Measurements from ENCODE around the gene SLC38A6.

The SLC38A6 gene

DNA sequence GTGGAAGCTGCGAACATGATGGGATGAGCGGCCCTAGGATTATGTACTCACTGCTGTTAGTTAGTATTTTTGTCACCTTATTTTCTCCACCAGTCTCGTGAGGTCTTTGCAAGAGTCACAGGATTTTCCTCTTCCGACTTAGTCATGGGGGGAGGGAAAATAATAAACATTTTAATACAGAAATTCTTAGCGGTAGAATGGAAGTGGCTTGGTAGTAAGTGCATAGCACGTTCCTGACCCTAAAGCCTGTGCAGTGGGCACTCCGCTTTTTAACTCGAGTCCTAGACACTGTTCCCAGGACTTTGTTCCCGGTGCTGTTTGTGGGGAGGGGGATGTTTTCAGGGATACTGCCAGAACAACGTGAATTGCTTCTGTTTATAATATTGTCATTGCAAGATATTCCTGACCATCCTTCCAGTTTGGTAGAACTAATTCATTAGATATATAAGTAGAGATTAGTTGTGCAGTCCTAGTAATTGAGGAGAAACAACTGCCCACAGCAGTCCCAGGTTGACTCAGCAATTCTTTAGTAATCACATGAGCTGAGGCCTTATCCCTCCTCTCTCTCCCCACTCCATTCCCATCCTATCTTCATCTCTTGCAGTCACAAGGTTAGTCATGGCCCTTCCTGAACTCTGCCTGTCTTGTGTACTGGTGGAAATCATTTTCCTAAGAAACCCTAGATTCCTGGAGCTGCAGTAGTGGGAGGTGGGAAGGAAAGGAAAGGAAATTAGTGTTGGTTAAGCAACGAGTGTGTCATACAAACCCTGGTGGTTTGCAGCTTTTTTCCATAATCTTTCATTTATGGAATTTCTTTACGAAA, 799 bp downstream of the SLC38A6 start:
- peak; percentile 16 for DNase-seq

DNA sequence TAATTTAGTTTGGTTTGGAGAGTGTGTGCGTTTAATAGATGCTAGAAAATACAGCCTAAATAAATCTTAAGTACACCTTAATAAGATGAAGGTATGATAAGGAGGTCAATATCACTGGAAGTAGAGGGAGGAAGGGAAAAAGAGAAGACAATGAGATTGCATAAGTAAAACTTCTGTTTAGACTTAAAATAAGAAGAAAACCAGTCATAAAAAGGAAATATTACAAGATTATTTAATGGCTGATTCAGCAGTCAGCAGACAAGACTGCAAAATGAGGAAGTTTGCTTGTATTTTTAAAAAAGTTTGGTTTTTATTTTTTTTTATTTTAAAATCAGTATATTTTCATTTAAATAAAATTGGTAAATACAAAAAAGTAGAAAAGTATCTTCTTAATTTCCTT, 3.2 kb downstream of the SLC38A6 start:
- DNase-seq = no peak

DNA sequence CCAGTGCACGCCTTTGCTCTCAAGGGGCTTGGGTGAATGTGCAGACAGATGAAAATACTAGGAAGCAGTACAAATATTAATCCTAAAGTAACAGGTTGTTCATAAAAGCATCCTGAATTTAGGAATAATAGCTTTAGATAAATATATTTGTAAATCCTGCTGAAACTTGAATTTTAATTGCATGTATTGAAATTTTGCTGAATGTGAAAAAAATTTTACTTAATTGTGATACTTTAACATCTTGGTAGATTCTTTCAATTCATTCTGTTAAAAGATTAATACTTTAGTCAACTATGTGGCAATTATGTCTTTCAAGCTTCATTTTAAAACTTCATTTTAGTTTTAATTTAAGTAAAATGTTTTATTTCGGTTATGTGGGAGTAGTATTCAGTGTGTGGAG, 5.5 kb downstream of the SLC38A6 start:
- no peak for DNase-seq

DNA sequence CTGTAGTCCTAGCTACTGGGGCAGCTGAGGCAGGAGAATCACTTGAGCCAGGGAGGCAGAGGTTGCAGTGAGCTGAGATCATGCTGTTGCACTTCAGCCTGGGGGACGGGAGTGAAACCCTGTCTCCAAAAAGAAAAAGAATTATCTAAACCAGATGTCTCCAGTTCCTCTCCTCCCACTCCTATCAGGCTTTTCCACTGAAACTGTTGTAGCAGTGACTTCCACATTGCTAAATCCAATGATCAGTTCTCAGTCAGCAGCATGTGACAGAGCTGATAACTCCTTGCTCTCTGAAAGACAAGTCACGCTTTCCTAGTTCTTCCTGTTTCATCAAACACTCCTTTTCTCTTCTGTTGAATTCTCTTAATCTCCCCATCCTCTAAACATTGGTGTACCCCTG, 8.6 kb downstream of the SLC38A6 start:
- DNase-seq = no peak

DNA sequence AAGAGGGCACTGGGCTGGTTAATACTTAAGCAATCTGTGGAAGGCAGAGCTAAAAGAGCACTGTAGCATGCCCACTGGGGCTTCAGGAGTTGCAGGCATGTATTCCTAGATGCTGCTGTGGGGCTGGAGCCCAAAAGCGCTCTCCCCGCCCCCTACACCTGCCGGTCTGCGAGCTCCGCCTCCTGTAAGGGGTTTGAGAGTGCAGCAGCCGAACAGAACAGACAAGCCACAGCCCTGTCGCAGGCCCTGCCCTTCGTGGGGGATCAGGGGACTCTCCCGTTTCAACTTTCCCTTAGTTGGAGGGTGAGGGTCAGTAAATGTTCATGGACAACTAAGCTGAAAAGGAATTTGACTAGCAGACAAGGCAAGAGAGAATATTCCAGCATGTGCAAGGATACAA, 17.6 kb downstream of the SLC38A6 start:
- DNase-seq = no peak

DNA sequence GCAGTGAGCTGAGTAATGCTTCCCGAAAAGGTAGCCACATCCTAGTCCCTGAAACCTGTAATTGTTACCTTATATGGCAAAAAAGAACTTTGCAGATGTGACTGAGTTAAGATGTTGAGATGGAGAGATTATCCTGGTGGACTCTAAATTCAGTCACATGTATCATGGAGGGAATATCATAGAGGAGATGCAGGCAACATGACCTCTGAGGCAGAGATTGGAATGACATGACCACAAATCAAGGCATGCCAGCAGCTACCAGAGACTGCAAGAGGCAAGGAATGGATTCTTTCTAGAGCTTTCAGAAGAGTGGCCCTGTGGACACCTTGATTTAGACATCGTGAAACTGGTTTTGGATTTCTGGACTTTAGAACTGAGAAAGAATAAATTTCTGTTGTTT, 18.5 kb downstream of the SLC38A6 start:
- DNase-seq = no peak

DNA sequence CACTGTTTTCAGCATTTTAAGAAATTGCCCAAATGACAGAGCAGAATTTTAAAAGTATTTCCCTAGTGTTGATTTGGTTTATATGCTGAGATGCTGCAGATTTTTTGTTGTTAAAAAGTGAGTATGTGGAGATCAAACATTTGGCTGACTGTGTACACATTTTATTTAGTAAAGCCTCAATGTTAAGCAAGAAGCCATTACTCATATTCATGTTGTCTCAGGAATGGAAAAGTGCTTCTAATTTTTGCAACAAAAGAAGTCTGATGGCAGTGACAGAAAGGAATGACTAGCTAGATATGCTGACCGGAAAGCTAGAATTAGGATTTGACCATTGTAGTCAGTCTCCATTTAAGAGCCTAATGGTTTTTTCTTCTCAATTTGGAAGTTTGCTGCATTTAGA, 22.5 kb downstream of the SLC38A6 start:
- DNase-seq = no peak

DNA sequence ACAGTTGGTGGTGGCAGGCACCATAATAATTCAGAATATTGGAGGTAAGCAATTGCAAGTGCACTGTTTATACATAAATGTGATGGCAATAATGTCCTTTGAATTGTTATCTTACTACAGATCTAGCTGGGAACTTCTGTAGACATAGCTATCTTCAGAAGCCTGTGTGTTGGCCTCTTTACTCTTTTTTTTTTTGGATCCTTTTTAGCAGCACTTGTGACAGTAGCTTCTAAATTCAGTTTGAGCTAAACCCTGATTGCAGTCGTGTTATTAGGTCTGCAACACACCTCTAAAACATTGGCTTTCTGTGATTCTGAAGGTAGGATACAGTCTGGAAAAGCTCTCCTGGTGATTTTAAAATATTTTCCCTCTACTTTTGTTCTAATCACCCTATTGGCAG, 38.5 kb downstream of the SLC38A6 start:
- no peak for DNase-seq

DNA sequence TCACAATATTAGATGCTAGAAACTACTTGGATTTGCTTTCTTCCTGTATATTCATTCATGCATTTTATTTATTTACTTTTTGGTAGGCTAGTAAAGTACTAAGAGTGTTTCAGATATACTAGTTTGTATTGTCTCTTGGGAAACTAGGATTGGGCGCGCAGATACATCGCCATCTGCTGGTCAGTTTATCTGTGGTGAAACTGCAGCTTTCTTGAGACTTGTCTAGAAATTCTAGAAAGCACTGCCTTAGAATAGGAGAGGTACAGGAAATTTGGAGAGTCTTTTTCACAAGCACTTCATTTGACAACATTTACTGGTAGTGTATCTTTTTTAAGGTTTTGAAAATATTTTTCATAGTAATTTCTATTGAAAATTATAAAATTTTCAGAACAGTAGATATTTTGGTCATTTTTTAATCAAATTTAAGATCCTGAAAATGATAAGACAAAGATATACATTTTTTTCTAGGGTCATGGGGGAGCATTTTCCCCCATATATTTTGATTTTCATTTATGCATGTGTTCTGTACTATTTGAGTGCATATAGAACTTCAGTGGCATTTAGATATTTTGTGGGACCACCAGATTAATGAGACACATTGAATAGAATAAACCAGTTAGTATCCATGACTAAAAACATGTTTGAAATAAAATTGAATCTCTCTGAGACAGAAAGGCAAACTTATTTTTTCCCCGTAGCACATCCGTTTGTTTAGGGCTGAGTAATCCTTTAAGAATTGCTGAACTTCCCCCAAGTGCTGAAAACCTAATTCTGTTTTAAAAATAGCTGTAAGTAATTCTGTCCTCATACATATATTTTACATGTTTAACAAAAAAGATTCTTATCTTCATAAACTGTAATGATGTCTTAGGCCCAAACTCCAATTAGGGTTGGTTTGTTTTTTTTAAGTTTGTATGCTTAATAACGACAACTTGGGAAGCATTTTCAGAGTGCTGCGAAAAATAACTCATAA, 44.5 kb downstream of the SLC38A6 start:
- peak; percentile 40 for DNase-seq

DNA sequence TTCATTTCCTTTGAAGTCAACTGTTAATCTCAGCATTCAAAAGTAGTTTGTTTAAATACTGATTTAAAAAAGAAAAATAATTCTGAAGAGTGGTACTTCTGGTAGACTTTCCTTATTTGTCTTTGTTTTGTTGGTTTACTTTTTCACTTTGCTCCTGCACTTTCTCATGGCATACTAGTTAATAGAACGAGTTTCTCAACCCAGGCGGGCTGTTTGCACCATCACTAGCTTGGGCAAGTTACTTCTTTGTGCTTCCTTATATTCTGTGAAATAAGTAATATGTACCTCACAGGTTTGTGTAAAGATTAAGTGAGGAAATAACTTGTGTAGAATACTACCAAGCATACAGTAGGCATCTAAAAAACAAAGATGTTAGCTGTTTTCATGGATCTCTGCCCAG, 45.5 kb downstream of the SLC38A6 start:
- no peak for DNase-seq

DNA sequence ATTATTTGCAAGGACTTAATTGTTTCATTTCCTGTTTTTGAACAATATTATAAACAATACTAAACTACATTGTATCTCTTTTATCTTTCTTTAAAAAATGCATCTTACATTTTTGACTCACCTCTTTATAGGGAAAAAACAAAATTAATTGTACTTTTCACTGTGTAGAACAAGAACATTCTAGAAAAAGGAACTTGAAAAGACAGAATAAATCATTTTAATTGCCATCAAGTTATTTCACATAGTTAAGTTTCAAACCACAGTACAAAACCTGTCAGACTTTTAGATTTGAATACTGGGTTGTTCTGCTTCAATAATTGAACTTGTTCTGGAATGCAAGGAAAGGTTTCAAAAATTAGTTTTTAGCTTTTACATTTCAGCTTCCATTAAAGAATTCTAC, 50.0 kb downstream of the SLC38A6 start:
- DNase-seq = no peak

DNA sequence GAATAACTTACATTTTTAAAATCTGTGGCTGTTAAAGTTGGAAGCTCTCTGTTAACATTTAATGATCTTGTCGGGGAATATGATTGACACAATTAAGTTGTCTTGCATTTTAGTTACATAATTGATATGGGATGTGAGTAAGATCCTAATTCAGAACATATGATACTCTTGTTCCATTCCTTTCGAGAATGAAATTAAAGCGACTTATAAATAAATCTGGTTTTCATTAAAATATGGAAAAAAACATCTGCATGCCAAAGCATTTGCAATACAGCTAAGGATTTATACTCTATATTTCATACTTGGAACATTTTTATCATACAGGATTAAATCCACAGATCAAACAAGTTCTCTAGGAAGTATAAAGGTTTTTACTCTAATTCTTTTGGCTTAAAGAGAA, 52.0 kb downstream of the SLC38A6 start:
- DNase-seq = no peak

DNA sequence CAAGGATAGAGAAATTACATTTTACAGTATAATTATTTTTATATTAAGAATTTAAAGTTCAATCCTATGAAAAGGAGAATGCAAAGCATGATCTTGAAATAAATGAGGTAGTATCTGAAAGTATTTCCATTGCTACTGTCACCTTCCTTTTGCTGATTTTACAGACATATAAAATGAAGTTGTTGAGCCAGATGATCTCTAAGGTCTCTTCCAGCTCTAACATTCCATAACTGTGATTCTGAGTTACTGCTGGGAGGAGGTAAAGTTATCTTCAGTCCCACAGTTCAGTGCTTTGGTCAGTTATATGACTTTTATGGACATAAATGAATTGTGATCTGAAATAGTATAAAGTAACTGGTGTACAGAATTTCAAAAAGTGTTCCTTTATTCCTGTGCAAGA, 52.8 kb downstream of the SLC38A6 start:
- no peak for DNase-seq

DNA sequence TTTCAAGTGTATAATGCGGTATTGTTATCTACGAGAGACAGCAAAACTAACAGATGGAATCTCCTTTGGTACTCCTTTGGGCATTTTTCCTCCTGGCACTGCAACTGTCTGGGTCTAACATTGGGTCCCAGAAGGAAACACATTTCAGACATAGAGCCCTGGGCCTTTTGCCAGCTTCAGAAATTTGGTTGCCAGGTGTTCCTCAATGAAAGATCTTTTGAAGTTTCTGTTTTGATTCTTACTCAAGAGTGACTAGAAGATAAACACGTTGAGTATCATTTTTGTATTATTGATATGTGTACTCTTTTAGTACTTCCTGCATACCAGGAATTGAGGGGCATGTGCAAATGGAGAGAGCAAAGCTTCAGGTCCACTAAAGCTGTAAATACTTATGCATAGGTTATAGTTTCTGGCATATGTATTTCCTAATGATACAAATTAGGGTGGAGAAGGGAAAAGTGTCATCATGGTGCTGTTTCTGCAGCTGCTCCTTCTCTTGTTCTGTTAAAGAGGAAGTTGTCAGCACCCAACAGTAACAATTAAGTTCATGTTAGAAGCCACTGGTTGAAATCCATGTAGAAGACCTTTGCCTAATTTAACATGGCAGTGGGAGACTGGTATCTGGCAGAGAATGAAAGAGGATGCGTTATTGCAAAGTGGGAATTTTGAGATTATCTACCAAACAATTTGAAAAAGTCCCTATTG, 53.5 kb downstream of the SLC38A6 start:
- DNase-seq = no peak

DNA sequence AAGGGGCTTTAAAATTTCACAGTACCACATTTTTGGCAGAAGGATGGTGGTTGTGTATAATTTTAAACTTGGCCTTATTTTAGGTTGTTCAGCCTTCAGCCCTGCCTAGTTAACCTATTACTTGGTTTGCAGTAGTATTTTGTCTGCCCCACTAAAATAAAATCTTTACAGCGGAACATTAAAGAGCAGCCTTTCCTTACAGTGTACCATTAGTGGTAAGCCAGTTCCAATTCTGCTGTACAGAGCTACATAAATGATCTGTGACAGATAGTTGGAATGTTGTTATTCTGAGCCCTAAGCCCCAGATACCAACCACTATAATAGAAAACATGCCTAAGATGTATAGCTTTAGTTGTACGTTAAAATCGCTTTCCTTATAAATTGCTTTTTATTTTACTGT, 56.2 kb downstream of the SLC38A6 start:
- DNase-seq = no peak

DNA sequence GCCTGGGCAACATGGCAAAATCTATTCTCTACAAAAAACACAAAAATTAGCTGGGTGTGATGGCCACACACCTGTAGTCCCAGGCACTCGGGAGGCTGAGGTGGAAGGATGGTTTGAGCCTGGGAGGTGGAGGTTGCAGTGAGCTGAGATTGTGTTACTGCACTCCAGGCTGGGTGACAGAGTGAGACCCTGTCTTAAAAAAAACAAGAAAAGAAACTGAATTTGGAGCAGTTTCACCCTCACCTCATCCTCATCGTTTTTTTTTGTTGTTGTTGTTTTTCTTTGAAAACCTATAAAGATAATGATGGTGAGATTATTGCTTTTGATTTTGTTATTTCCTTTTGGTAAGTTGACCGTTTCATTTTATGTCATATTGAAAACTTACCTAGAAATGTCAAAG, 60.7 kb downstream of the SLC38A6 start:
- no peak for DNase-seq

DNA sequence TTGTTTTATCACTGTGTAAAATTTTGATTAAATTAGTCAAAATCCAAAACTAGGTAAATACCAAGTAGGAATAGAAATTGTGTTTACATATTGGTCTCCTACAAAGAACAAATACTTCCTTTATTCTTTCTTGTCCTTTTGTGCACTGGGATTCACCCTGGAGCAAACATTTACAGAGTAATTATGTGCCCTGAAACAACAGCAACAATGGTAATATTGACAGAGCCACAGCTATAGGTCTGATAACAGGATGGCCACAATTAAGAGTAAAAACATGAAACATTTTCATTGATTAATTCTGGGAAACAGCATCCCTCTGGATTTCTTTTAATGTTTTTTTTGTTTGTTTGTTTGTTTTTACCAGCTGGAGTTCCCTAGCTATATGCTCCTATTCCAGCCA, 61.2 kb downstream of the SLC38A6 start:
- DNase-seq = peak; percentile 89

DNA sequence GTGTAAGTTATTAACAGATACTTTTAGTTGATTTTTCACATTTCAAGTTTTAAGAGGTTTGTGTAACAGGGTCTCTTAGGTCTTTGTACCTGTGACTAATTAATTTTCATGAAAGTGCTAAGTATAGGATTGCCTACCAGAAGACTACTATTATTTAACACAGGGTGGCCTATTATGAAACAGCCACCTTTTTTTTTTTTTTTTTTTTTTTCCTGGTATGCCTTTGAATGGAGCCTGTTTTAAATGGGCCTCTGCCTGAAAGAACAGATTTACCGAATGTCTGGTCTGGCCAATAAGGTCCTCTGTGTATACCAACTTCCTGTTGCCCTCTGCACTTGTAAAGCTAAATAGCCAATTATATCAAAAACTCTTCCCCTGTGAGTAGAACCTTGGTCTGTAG, 62.5 kb downstream of the SLC38A6 start:
- no peak for DNase-seq

DNA sequence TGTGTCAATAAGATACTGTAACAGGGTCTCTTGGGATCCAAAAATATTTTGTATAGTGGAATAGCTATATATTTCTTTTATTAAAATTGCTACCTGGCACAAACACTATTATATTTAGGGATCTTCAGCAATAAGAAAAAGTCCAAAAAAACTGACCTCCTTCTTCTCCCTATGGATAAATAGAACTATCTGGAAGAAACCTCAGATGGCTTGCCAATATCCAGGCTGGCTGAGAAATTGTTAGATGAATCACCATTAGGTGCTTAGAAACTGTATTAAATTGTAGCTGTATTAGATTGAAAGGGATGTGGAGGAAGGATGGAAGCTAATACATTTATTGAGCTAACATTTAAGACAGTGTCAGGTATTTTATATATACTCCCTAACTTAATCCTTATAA, 66.0 kb downstream of the SLC38A6 start:
- no peak for DNase-seq

DNA sequence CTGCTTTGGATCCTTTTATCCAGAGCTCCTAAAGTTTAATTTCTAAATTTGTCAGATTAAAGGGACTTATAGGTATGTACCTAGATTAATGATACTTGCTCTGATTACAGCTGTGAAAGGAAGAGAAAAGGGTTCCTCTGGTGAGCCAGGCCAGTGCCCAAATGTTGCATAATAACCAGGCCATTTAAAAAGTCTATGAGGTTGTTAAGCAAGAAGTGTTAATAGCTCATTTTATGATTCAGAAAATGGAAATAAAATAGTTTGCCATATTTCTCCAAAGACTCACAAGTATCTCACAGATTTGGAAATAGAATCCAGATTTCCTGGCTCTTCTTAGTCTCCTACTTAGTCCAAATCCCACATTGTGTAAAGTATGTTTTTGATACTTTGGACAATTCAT, 67.6 kb downstream of the SLC38A6 start:
- DNase-seq = no peak

DNA sequence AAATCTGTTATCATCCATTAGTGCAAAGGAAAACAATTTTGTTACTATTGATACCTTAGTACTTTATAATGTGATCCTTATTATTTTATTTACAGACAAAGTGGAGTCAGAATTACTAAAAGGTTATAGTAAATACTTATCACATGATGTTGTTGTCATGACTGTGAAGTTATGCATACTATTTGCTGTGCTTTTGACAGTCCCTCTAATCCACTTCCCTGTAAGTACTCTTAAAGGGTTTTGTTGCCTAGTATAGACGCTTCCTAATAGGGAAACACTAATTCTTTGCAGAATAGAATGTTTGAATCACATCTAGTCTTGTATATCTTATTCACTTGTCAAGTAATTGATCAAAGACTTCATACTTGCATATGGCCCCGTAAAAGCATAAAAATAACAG, 69.4 kb downstream of the SLC38A6 start:
- no peak for DNase-seq

DNA sequence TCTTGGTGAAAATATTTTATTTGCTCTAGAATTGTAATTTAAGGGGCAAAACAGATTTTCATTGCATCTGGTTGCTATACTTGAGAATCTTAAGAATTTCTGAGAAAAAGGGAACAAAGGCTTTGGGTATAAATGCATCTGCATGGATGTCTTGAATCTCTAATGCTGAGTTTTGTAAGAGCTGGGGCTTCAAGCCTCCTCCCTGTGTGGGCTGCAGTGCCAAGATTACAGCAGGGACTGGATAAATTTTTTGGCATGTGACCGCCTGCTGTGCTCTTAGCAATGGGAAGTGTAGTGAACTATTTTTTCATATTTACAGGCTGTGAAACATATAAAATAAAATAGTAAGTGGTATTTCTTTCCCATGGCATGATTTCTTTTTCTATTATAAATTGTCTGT, 70.0 kb downstream of the SLC38A6 start:
- DNase-seq = no peak

DNA sequence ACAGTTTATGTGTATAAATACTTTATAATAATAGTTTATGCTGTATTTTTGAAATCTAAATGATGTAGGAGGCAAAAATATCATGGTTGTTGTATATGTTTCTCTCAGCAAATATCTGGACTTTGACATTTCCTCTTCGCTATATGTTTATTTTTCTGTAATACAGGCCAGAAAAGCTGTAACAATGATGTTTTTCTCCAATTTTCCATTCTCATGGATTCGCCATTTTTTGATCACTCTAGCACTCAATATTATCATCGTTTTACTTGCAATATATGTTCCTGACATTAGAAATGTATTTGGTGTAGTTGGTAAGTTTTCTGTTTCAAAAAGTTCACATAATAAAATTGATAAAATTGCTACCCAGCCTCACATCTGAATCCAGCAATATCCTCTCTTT, 70.6 kb downstream of the SLC38A6 start:
- no peak for DNase-seq

DNA sequence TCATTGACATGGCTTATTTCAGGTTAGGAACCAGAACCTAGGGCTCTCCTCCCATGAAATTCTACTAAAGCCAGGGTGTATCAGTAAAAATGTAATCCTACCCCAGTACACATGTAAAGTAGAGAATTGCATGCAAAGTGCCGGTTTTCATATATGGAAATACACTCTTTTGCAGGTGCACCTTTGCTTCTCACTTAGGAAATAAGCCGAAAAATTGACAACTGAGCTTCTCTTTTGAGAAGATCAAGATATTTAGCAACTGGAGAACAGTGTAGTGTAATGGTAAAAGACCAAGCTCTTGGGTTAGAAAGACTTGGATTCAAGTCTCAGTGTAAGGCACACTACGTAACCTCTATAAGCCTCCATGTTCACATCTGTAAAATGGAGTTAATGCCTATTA, 82.4 kb downstream of the SLC38A6 start:
- no peak for DNase-seq
